ENCODE measurements around the gene CATSPERE. TPM values are rescaled to one million over a fixed set of nuclear protein-coding genes. Genes with fewer than 3 reads are reported as not detected.
"Not testable (repeated sequence)": the region's sequence is repeated elsewhere in the genome, so short reads cannot be mapped to it uniquely, and the experiment has no call there.

CATSPERE gene
- total RNA-seq, 2 donors from 2014 or later = 0.26 to 2.3 TPM

DNA sequence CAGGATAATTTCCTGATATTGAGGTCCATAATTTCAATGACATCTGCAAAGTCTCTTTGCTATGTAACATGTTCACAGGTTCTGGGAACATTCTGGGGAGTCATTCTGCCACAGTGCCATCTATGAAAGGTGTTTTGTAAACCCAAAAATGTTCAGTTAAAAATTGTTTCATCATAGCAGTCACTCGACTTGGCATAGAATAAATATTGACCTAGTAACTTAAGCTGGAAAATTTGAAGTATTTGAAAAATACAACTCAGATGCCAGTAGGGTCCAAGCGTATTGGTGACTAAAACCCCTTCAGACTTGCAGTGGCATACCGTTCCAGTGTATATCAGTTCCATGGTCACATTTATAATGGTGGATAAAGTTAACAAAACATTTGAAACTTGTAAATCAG is 198.6 kb downstream of the CATSPERE start:
- intact Hi-C loops (cut with DNase I) = no loop called here
- Histone ChIP-seq H3K4me3 (no peak overlapping the region), H3K27me3 (no peaks in the 10 kb centered on the region), H3K36me3 (replicated peaks in 1 of 2; ENCODE audit: insufficient read depth in 1 of 2, low read depth in 2 of 2) (no peaks in the 10 kb centered on the region), H3K9me3 (no peaks in the 10 kb centered on the region), H3K27ac (no peak overlapping the region), H3K4me1 (peaks cover 46% of the 10 kb centered on the region)
- ATAC-seq = no peak
- no peak for DNase-seq
- no peak for TF ChIP-seq POLR2A (IDR thresholded peaks at IDR 0.05)
- TF ChIP-seq, protein P1, sequence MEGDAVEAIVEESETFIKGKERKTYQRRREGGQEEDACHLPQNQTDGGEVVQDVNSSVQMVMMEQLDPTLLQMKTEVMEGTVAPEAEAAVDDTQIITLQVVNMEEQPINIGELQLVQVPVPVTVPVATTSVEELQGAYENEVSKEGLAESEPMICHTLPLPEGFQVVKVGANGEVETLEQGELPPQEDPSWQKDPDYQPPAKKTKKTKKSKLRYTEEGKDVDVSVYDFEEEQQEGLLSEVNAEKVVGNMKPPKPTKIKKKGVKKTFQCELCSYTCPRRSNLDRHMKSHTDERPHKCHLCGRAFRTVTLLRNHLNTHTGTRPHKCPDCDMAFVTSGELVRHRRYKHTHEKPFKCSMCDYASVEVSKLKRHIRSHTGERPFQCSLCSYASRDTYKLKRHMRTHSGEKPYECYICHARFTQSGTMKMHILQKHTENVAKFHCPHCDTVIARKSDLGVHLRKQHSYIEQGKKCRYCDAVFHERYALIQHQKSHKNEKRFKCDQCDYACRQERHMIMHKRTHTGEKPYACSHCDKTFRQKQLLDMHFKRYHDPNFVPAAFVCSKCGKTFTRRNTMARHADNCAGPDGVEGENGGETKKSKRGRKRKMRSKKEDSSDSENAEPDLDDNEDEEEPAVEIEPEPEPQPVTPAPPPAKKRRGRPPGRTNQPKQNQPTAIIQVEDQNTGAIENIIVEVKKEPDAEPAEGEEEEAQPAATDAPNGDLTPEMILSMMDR (IDR thresholded peaks at IDR 0.05) = no peak
- 29% methylated on average over 3 of the region's 3 CpGs for WGBS, 2 donors

GRCh38 chr1:244660595-244660994 is 199.5 kb downstream of the CATSPERE start:
- DNase-seq (no peak), ATAC-seq (no peak)
- 96 to 97% methylated on average over 3 of the region's 3 CpGs for WGBS, 2 donors
- no peak for TF ChIP-seq POLR2A (IDR thresholded peaks at IDR 0.05)
- TF ChIP-seq, protein P1 (IDR thresholded peaks at IDR 0.05) = no peak
- intact Hi-C loops (cut with DNase I) = no loop called here
- Histone ChIP-seq H3K36me3 (replicated peaks in 1 of 2; ENCODE audit: insufficient read depth in 1 of 2, low read depth in 2 of 2) (no peaks in the 10 kb centered on the region), H3K27ac (no peak overlapping the region), H3K4me3 (no peak overlapping the region), H3K4me1 (peaks cover 37% of the 10 kb centered on the region), H3K27me3 (no peaks in the 10 kb centered on the region), H3K9me3 (no peaks in the 10 kb centered on the region)

DNA sequence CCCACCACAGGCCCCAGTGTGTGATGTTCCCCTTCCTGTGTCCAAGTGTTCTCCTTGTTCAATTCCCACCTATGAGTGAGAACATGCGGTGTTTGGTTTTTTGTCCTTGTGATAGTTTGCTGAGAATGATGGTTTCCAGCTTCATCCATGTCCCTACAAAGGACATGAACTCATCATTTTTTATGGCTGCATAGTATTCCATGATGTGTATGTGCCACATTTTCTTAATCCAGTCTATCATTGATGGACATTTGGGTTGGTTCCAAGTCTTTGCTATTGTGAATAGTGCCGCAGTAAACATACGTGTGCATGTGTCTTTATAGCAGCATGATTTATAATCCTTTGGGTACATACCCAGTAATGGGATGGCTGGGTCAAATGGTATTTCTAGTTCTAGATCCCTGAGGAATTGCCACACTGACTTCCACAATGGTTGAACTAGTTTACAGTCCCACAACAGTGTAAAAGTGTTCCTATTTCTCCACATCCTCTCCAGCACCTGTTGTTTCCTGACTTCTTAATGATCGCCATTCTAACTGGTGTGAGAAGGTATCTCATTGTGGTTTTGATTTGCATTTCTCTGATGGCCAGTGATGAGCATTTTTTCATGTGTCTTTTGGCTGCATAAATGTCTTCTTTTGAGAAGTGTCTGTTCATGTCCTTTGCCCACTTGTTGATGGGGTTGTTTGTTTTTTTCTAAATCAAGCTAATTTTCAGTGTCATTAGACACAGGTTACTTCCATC is 200.7 kb downstream of the CATSPERE start:
- intact Hi-C loops (cut with DNase I); H3K27ac ChIP-seq; DNase-seq; H3K4me3 ChIP-seq; ATAC-seq; H3K27me3 ChIP-seq; H3K36me3 ChIP-seq (replicated peaks in 1 of 2; ENCODE audit: insufficient read depth in 1 of 2, low read depth in 2 of 2); H3K9me3 ChIP-seq: not testable (repeated sequence)
- 78 to 98% methylated on average over 2 of the region's 4 CpGs for WGBS, 2 donors
- H3K4me1 ChIP-seq = peaks cover 26% of the 10 kb centered on the region

- intact Hi-C loops (cut with DNase I) = no loop called here
- Histone ChIP-seq H3K27me3 (no peaks in the 10 kb centered on the region), H3K27ac (no peak overlapping the region), H3K9me3 (no peaks in the 10 kb centered on the region), H3K4me3 (no peak overlapping the region), H3K4me1 (peaks cover 22% of the 10 kb centered on the region), H3K36me3 (replicated peaks in 1 of 2; ENCODE audit: insufficient read depth in 1 of 2, low read depth in 2 of 2) (no peaks in the 10 kb centered on the region)
- TF ChIP-seq, protein P1 (IDR thresholded peaks at IDR 0.05) = no peak
- TF ChIP-seq POLR2A (IDR thresholded peaks at IDR 0.05) = no peak
- DNase-seq = no peak
- peak; percentile 48 for ATAC-seq
- 43 to 51% methylated on average over 2 of the region's 2 CpGs for WGBS, 2 donors
These were observed 201.5 kb downstream of the CATSPERE start for GRCh38 chr1:244662599-244662998.

- H3K27ac ChIP-seq = no peak overlapping the region
- ATAC-seq = no peak
- no peaks in the 10 kb centered on the region for H3K36me3 ChIP-seq (replicated peaks in 1 of 2; ENCODE audit: insufficient read depth in 1 of 2, low read depth in 2 of 2)
- WGBS, 2 donors = 66 to 71% methylated on average over 3 of the region's 3 CpGs
- H3K9me3 ChIP-seq = no peaks in the 10 kb centered on the region
- H3K4me1 ChIP-seq = peaks cover 16% of the 10 kb centered on the region
- no peak overlapping the region for H3K4me3 ChIP-seq
- no peak for TF ChIP-seq POLR2A (IDR thresholded peaks at IDR 0.05)
- TF ChIP-seq, protein P1 (IDR thresholded peaks at IDR 0.05) = no peak
- H3K27me3 ChIP-seq = no peaks in the 10 kb centered on the region
- no peak for DNase-seq
- intact Hi-C loops (cut with DNase I) = no loop called here
These were observed 203.3 kb downstream of the CATSPERE start for GRCh38 chr1:244664353-244664752.
